GM21619 (cell line): Measurements from ENCODE around the gene TMEM69.
"Not testable (repeated sequence)": the region's sequence is repeated elsewhere in the genome, so short reads cannot be mapped to it uniquely, and the experiment has no call there.

Experiments
- ATAC-seq: cut with Tn5 transposase; IDR thresholded peaks from one replicate; pipeline ENCODE4 v1.9.1; 2021; ENCODE audit not compliant: unreplicated experiment

The TMEM69 gene, protein sequence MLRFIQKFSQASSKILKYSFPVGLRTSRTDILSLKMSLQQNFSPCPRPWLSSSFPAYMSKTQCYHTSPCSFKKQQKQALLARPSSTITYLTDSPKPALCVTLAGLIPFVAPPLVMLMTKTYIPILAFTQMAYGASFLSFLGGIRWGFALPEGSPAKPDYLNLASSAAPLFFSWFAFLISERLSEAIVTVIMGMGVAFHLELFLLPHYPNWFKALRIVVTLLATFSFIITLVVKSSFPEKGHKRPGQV

DNA sequence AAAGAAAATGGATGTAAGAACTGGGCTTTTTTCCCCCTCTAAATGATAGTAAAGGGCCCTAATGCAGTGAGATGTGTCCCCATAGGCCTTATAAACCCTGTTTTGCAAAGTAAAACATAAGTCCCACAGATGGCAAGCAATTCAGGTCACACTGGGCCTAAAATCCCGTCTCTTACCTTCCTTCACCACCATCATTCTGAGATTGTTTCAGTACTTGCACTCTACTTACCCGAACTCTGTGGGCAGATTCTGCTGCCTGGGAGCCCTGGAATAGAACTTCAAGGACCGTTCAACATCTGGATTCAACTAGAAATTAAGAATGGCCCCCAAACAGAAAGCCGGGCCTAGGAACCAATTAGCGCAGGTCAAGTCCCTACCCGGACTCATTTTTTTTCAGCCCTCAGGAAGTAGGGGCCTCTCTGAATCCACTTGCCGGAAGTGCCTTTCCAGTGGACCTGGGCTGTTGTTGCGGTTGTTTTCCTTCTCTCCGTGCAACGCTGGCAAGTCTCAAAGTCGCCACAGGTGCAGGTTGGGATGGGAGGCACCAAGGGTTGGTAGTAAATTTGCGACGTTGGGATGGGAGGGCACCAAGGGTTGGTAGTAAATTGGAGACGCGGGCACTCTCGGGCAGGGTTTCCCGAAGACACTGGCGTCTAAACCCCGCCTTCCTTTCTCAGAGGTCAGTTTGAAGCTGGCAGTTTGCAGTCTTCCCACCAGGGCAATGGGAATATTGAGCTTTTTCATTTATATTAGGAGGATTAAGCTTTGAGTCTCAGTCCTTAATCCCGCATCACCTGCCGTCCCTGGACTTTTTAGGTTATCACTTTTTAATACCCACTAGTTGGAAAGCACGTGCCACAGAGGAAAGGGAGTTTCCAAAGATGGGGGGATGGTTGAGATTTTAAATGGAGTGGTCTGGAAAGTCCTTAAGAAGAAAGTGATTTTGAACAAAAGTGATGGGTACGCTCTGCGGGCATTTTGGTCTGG, at the start of gene TMEM69:
TMEM69 (plus strand) TSS at position 428 of the 987 bp plus-strand sequence. CDS start 2,888 bp downstream, outside the sequence.
- ATAC-seq: no peak

DNA sequence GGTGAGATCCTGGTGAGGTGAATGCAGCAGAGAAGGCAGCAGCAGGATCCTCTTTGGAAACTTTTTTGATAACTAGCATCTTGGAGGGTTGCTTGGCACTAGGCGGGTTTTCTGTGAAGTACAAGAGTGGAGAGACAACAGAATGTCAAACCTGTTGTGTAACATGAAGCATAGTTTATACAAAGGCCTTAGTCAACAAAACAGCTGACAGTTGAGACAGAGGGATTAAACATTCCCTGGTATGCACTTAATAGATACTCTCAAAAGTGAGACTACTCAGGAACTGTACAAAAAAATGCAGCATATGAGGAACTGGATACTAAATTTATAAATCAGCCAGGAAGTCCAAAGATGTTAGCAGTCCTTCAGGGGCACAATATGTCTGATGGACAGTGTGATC, 47.7 kb upstream of the TMEM69 start:
- no peak for ATAC-seq

DNA sequence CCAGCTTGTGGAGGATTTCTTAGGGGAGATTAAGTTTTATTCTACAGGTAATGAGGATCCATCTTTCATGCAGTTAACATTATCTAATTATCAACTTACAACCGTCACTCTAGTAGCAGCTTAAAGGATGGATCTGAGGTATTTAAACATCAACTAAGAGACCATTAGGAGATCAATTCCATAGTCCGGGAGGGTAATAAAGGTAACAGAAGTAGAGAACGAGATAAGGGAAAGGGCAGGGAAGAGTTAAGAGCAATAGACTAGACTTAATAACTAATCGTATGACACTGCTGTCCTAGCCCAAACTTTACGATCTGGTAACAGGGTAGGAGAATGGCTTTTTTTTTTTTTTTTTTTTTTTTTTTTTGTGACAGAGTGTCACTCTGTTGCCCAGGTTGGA, 44.7 kb upstream of the TMEM69 start:
- no peak for ATAC-seq

DNA sequence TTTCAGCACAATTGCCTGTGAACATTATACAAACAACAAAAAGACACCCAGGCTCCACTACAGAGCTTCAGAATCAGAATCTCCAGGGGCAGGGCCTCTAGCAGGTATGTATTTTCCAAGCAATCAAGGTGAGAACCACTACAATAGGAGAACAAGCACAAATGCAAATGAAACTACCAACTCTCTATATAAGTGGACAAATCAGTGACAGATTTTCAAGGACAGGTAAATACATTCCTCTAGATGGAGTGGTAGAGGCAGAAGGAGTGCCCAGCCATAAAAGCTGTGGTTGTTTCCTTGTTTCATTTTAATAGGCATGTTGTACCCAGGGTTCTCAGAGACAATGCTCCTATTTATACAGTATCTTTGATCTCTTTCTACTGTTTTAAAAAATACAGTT, 44.0 kb upstream of the TMEM69 start:
- ATAC-seq: no peak

DNA sequence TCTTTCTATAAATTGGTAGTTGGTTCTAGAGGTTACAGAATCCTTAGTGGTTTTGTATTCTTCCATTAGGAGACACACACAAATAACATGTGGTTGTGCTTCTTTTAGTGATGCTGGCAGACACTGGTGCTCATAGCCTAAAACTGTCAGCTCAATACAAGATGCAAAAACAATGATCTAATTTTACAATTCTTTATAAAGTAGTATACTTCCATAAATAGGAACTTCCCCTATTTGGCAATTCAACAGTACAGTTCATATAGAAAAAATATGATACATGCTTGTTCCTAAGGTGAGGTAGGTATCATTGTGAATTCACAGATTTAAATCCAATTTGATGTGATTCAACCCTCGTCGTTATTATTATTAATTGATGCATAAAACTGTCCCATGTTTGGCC, 43.3 kb upstream of the TMEM69 start:
- ATAC-seq: no peak

DNA sequence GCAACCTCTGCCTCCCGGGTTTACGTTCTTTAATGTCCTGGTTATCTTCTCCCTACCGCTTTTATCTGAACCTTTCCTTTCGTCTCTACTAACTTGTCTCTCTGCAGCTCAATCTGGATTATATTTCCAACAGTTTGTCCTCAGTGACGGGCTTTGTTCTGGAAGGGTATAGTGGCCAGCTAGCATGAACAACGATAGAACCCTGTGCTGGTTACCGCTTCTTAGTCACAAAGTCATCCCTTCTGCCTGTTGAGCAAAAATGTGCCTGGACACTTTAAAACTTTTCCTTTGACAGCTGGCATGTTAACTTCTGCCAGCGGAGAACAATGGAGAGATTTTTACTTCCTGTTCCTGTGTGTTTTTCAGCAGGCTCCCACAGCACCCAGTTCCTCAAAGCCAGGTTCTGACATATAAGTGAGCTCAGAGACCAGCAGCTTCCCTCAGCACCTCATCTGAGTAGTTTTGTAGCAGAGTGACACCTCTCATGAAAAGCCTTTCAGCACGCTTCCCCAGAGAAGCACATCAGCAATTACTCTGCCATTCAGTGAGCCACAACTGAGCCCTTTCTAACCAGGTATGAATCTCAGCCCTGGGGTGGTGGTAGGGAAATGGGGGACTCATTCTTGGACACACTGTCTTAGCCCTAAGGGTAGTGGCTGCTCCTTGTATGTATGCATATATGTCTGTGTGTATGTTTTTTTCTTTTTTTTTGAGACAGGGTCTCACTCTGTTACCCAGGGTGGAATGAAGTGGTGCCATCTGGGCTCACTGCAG, 40.5 kb upstream of the TMEM69 start:
- ATAC-seq: no peak

DNA sequence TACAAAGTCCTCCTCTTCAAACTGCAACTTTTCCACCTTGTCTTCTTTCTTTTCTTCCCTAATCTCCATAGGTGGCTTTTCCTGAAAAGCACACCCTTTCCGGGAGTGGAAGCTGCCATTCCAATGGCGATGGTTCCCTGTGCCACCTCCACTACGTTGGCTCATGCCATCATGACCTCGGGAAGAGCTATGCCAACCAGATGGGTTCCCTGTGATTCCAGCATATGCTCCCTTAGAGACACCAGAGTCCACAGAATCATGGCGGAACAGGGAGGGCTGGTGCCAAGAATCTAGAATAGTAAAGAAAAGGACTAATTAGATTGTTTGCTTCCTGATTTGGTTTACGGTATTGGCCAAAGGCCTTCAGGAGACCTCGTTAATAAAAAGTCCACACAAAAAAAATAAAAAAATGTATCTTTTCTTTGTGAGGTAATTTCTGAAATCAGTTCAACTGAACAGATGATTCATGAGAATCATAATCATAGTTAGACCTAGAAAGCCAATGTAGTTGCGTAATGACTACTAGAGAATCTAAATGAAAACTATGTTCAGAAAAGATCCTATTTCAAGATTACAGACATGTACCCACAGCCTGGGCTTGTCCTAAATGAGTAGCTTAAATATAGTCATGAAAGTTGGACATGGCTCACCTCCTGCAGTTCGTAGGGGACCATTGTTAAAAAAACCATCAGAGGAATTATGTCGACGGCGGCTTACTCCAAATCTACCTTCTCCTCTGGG, 33.3 kb upstream of the TMEM69 start:
- ATAC-seq: no peak

DNA sequence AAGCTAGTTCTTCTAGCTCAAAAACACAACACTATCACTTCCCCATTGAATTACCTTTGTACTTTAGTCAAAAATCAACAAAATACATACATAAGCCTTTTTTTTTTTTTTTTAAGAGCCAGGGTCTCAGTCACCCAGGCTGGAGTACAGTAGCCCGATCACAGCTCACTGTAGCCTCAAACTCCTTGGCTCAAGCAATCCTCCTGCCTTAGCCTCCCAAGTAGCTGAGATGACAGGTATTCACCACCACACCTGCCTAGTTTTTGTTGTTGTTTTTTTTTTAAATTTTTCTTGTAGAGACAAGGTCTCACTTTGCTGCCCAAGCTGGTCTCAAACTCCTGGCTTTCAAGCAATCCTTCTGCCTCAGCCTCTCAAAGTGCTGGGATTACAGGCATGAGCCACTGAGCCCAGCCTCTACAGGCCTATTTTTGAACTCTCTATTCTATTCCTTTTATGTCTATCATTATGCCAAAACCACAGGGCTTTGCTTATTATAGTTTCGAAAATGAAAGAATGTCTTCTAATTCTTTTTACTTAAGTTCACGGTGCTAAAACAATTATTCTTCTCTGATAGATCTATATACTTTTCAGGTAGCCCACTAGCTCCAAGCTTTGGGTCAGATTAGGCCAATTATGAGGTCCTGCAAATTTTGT, 31.3 kb upstream of the TMEM69 start:
- no peak for ATAC-seq

DNA sequence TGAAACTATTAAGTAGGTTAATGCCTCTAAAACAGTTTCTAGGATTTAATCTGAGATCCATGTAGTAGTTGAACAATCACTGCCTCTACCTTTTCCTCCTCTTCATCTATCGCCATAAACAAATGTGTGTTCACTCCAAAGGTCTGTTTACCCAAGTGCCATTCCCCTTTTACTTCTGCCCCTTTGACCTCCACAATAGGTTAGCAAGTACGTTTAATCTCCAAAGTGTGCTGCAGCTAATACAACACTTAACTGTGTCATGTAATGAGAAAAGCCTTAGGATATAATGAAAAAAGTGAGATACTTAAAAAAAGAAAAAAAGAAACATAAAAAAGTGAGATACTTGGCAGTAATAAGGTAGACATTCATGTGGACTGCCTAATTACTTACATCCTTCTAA, 29.8 kb upstream of the TMEM69 start:
- ATAC-seq: no peak

DNA sequence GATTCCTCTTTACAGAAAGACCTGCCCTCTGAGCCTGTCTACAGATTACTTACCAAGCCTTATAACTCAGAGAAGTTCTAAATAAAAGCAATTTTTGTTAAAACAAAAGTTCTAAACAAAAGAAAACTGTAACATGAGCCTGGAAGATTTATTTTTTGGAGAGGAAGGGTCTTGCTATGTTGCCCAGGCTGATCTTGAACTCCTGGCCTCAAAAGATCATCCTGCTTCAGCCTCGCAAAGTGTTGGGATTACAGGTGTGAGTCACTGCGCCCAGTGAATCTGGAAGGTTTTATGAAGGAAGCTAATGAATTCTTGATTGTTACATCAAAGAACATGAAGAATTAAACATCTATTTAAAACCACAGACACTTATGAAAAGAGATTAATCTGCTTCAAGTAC, 28.8 kb upstream of the TMEM69 start:
- ATAC-seq: no peak

DNA sequence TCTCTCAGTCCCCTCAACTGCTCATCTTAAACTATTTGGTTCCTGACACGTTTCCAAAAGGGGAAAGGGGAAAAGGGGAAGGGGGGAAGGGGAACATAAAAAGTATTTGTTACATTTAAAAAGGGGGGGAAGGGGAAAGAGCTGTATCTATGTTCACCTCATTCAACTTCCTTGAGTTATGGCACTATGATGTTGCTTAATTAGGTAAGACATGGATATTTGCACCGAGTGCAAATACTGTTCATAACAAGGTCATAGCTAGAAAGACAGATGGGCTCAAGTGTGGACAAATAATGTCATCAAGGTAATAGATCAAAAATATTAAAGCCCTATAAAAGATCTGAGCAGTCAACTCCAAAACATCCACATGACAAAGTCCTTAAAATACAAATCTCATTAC, 27.6 kb upstream of the TMEM69 start:
- ATAC-seq: no peak

DNA sequence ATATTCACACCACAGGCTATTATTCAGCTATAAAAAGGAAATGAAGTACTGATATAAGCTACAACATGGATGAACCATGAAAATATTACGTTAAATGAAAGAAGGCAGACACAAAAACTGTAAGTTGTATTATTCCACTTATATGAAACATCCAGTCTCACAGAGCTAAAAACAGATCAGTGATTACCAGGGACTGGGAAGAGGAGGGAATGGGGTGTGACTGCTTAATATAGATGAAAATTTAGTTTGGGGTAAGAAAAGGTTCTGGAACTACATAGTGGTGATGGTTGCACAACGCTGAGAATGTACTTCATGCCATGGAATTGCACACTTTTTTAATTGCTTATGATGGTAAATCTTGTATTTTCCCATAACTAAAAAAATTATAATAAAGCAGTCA, 21.1 kb upstream of the TMEM69 start:
- ATAC-seq: no peak

DNA sequence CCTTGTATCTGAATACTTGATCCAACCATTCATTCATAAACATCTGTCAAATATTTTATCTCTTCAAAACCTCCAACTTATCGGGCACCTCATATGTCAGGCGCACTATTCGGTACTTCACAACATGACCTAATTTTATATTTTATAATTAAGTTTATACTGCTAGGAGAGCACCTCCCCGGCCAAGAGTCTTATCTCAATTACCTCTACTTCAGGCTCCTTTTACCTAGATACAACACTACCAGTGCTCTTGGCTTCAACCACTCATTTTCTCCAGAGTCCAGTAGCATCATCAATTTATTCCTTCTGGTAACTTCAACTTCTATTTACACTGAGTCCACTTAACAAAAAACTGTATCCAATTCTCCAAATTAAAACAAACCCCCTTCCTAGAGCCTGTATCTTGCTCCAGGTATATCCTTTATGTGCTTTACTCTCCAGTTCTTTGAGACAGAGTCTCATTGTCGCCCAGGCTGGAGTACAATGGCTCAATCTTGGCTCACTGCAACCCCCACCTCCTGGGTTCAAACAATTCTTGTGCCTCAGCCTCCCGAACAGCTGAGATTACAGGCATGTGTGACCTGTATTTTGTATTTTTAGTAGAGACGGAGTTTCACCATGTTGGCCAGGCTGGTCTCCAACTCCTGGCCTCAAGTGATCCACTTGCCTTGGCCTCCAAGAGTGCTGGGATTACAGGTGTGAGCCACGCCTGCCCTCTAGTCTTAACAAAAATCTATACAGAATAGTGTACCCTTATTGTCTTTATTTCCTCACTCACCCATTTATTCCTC, 20.5 kb upstream of the TMEM69 start:
- no peak for ATAC-seq

DNA sequence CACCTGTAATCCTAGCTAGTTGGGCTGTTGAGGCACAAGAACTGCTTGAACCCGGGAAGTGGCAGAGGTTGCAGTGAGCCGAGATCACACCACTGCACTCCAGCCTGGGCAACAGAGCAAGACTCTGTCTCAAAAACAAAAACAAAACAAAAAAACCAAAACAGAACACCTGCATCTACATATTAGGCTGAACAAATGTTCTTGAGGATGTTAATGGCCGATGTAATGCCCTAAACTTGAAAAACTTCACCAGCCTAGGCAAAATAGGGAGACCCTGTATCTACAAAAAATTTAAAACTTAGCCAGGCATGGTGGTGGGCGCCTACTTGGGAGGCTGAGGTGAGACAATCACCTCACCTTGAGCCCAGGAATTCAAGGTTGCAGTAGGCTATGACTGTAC, 19.5 kb upstream of the TMEM69 start:
- ATAC-seq: no peak

DNA sequence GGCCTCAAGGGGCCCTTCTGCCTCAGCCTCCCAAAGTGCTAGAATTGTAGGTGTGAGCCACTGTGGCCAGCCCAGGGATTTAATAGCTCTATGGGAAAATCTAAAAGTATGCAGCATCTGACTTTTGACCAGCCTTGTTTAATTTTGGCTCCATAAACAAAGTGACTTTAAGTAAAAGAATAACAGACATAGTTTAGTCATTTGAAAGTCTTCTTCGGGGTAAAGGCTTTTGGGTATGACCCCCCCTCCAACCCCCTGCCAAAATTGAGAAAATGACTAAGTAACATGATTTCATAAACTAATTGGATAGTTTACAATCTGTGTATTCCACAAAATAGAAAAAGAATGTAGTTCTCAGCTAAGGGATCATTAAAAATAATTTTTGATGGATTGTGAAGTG, 18.6 kb upstream of the TMEM69 start:
- ATAC-seq: no peak

DNA sequence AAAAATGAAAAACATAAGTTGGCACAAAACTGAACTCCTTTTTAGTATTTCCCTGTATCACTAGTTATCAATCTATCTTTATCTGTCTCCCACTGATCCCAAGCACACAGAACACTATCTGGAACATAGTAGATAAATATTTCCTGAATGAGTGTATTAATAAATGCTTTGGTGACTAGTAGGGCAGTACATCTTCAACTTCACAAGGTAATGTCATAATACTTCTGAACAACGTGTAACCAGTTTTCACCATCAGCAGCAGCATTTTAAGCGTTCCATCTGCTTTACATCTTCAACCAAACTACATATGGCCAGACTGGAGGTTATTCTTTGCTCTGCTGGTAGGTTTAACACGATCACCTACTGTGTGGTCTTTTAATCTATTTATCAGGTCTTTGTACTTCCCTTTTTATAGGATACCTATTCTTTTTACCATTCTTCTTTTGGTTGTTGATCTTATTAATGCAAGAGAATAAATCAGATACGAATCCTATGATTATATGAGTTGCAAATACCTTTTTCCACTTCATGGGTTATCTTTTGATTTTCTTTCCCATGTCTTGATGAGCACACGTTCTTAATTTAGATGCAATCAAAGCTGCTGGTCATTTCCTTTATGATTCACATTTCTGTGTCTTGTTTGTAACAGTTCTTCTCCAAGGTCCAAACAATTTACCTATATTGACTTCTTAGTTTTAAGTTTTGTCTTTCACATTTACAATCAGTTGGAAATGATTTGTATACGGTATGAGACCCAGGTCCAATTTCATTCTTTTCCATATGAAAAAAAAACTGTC, 17.9 kb upstream of the TMEM69 start:
- ATAC-seq: no peak

DNA sequence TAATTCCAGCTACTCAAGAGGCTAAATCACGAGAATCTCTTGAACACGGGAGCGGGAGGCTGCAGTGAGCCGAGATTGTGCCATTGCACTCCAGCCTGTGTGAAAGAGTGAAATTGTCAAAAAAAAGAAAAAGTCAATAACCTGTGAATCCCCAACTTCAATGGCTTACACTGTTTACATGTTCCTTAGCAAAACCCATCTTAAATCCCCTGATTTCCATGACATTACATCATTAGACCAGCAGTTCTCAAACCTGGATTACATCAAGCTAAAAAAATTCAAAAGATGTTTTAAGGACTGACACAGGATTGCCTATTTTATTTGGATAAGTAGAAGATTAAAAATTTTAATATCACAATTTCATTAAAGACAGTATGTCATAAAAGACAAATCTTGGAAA, 14.0 kb upstream of the TMEM69 start:
- no peak for ATAC-seq

DNA sequence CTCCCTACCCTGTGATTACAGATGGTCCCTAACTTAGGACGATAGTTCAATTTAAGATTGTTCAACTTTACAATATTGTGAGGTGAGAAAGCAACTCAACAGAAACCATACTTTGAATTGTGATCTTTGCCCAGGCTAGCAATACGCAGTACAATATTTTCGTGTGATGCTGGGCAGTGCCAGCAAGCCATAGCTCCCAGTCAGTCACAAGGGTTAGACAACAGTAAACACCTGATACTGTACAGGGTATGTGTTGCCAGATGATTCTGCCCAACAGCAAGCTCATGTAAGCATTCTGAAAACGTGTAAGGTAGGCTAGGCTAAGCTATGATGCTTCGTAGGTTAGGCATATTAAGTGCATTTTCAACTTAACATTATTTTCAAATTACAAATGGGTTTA, 13.5 kb upstream of the TMEM69 start:
- no peak for ATAC-seq

DNA sequence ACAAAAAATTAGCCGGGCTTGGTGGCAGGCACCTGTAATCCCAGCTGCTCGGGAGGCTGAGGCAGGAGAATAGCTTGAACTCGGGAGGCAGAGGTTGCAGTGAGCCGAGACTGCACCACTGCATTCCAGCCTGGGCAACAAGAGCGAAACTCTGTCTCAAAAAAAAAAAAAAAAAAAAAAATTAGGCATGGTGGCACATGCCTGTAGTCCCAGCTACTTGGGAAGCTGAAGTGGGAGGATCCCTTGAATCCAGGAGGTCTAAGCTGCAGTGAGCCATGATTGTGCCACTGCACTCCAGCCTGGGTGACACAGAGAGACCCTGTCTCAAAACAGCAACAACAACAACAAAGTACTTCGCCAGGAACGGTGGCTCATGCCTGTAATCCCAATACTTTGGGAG, 11.4 kb upstream of the TMEM69 start:
- not testable (repeated sequence) for ATAC-seq
